Stimulated activated effector memory CD8-positive, alpha-beta T cell treated with anti-CD3 and anti-CD28 coated beads, Interleukin-12 subunit alpha, Interleukin-12 subunit beta, amount 100 ng/mL, for 72 hours (primary cell): Measurements from ENCODE around the gene NPSR1.
"Not testable (repeated sequence)": the region's sequence is repeated elsewhere in the genome, so short reads cannot be mapped to it uniquely, and the experiment has no call there.

Experiments
- ATAC-seq: fragments of 150-1000 bp; cut with Tn5 transposase; 2 replicates; pipeline ENCODE4 v1.10.0; 2021
- DNase-seq, 2 donors: peaks; one replicate each; pipeline ENCODE4 v3.0.0; 2021 to 2022; ENCODE audit warnings: low spot score in 2 of 2
- H3K27ac Mint-ChIP-seq: one replicate; pipeline ENCODE4 v1.8.0; 2022; ENCODE audit warnings: mild to moderate bottlenecking, mixed read lengths
- H3K36me3 Mint-ChIP-seq: one replicate; pipeline ENCODE4 v1.8.0; 2022; ENCODE audit warnings: mild to moderate bottlenecking, mixed read lengths
- H3K4me1 Mint-ChIP-seq: one replicate; pipeline ENCODE4 v1.8.0; 2022; ENCODE audit warnings: mixed read lengths
- H3K4me3 Mint-ChIP-seq: one replicate; pipeline ENCODE4 v1.8.0; 2022; ENCODE audit warnings: mild to moderate bottlenecking, mixed read lengths
- H3K9me3 Mint-ChIP-seq: one replicate; pipeline ENCODE4 v1.8.0; 2022; ENCODE audit warnings: mixed read lengths

NPSR1 gene

GRCh38 chr7:34849163-34849960 is 191.3 kb downstream of the NPSR1 start:
- peaks cover 7% of the 10 kb centered on the region for H3K4me1 Mint-ChIP-seq
- ATAC-seq (no peak), DNase-seq (peak in 1 of 2 donors; percentile 32)
- H3K9me3 Mint-ChIP-seq: no peaks in the 10 kb centered on the region
- H3K4me3 Mint-ChIP-seq: no peak overlapping the region
- H3K36me3 Mint-ChIP-seq: no peaks in the 10 kb centered on the region
- H3K27ac Mint-ChIP-seq: no peak overlapping the region

GRCh38 chr7:34849986-34850385 is 192.0 kb downstream of the NPSR1 start:
- ATAC-seq: no peak
- H3K4me1 Mint-ChIP-seq: peaks cover 7% of the 10 kb centered on the region
- no peak overlapping the region for H3K27ac Mint-ChIP-seq
- no peak overlapping the region for H3K4me3 Mint-ChIP-seq
- no peaks in the 10 kb centered on the region for H3K9me3 Mint-ChIP-seq
- H3K36me3 Mint-ChIP-seq: no peaks in the 10 kb centered on the region
- peak in 1 of 2 donors; percentile 20 for DNase-seq

GRCh38 chr7:34850681-34851080 is 192.7 kb downstream of the NPSR1 start:
- no peak for ATAC-seq
- Mint-ChIP-seq H3K4me3 (no peak overlapping the region), H3K27ac (no peak overlapping the region), H3K4me1 (peaks cover 1% of the 10 kb centered on the region), H3K9me3 (no peaks in the 10 kb centered on the region), H3K36me3 (no peaks in the 10 kb centered on the region)
- no peak for DNase-seq

- Mint-ChIP-seq H3K9me3 (no peaks in the 10 kb centered on the region), H3K4me1 (no peaks in the 10 kb centered on the region), H3K36me3 (no peaks in the 10 kb centered on the region), H3K27ac (no peak overlapping the region), H3K4me3 (no peak overlapping the region)
- peak in 1 of 2 donors; percentile 30 for DNase-seq
- no peak for ATAC-seq
Observed at GRCh38 chr7:34851431-34851830, 193.4 kb downstream of the NPSR1 start.

- not testable (repeated sequence) for H3K4me1 Mint-ChIP-seq, H3K27ac Mint-ChIP-seq, ATAC-seq, DNase-seq, H3K4me3 Mint-ChIP-seq, H3K9me3 Mint-ChIP-seq, H3K36me3 Mint-ChIP-seq
Observed at GRCh38 chr7:34858444-34858843, 200.4 kb downstream of the NPSR1 start.

GRCh38 chr7:34859281-34859680 is 201.3 kb downstream of the NPSR1 start:
- not testable (repeated sequence) for H3K4me3 Mint-ChIP-seq, H3K4me1 Mint-ChIP-seq, DNase-seq, H3K9me3 Mint-ChIP-seq, H3K27ac Mint-ChIP-seq, ATAC-seq, H3K36me3 Mint-ChIP-seq

GRCh38 chr7:34866222-34866621 is 208.2 kb downstream of the NPSR1 start:
- H3K9me3 Mint-ChIP-seq, H3K4me3 Mint-ChIP-seq, H3K36me3 Mint-ChIP-seq, H3K4me1 Mint-ChIP-seq, H3K27ac Mint-ChIP-seq, DNase-seq, ATAC-seq: not testable (repeated sequence)

- not testable (repeated sequence) for DNase-seq, H3K4me1 Mint-ChIP-seq, H3K4me3 Mint-ChIP-seq, H3K9me3 Mint-ChIP-seq, H3K27ac Mint-ChIP-seq, ATAC-seq, H3K36me3 Mint-ChIP-seq
Observed at GRCh38 chr7:34867341-34867740, 209.3 kb downstream of the NPSR1 start.

- not testable (repeated sequence) for H3K27ac Mint-ChIP-seq, H3K4me1 Mint-ChIP-seq, H3K36me3 Mint-ChIP-seq, H3K4me3 Mint-ChIP-seq, ATAC-seq, H3K9me3 Mint-ChIP-seq, DNase-seq
Observed at GRCh38 chr7:34868602-34869001, 210.6 kb downstream of the NPSR1 start.

- DNase-seq: no peak
- Mint-ChIP-seq H3K4me1 (no peaks in the 10 kb centered on the region), H3K9me3 (no peaks in the 10 kb centered on the region), H3K4me3 (no peak overlapping the region), H3K36me3 (no peaks in the 10 kb centered on the region), H3K27ac (no peak overlapping the region)
- ATAC-seq: no peak
Observed at GRCh38 chr7:34869057-34869456, 211.0 kb downstream of the NPSR1 start.

- H3K9me3 Mint-ChIP-seq, H3K36me3 Mint-ChIP-seq, H3K4me1 Mint-ChIP-seq, DNase-seq, H3K4me3 Mint-ChIP-seq, H3K27ac Mint-ChIP-seq, ATAC-seq: not testable (repeated sequence)
Observed at GRCh38 chr7:34870041-34870440, 212.0 kb downstream of the NPSR1 start.

- not testable (repeated sequence) for DNase-seq, H3K9me3 Mint-ChIP-seq, ATAC-seq, H3K36me3 Mint-ChIP-seq, H3K4me3 Mint-ChIP-seq, H3K4me1 Mint-ChIP-seq, H3K27ac Mint-ChIP-seq
Observed at GRCh38 chr7:34874329-34874728, 216.3 kb downstream of the NPSR1 start.

GRCh38 chr7:34875481-34875880 is 217.5 kb downstream of the NPSR1 start:
- no peak overlapping the region for H3K4me3 Mint-ChIP-seq
- no peaks in the 10 kb centered on the region for H3K36me3 Mint-ChIP-seq
- no peaks in the 10 kb centered on the region for H3K9me3 Mint-ChIP-seq
- no peak overlapping the region for H3K27ac Mint-ChIP-seq
- no peak for ATAC-seq
- H3K4me1 Mint-ChIP-seq: no peaks in the 10 kb centered on the region
- DNase-seq: no peak

GRCh38 chr7:34878944-34879735 is 221.1 kb downstream of the NPSR1 start:
- H3K9me3 Mint-ChIP-seq: peaks cover 12% of the 10 kb centered on the region
- H3K4me1 Mint-ChIP-seq, H3K27ac Mint-ChIP-seq, H3K36me3 Mint-ChIP-seq, H3K4me3 Mint-ChIP-seq, DNase-seq: not testable (repeated sequence)
- peak; percentile 43 for ATAC-seq

GRCh38 chr7:34879871-34880270 is 221.9 kb downstream of the NPSR1 start:
- no peak for ATAC-seq

GRCh38 chr7:34883855-34884254 is 225.8 kb downstream of the NPSR1 start:
- not testable (repeated sequence) for H3K27ac Mint-ChIP-seq, ATAC-seq

More at GRCh38 chr7:34879871-34880270, 221.9 kb downstream of the NPSR1 start:
- no peak for DNase-seq
- Mint-ChIP-seq H3K4me1 (no peaks in the 10 kb centered on the region), H3K27ac (no peak overlapping the region), H3K9me3 (peaks cover 14% of the 10 kb centered on the region), H3K4me3 (no peak overlapping the region), H3K36me3 (no peaks in the 10 kb centered on the region)

More at GRCh38 chr7:34883855-34884254, 225.8 kb downstream of the NPSR1 start:
- peaks cover 14% of the 10 kb centered on the region for H3K9me3 Mint-ChIP-seq
- not testable (repeated sequence) for DNase-seq, H3K4me1 Mint-ChIP-seq, H3K4me3 Mint-ChIP-seq, H3K36me3 Mint-ChIP-seq
